ENCODE results near the gene LRIT3. TPM values are rescaled to one million over a fixed set of nuclear protein-coding genes. Genes with fewer than 3 reads are reported as not detected.

LRIT3 gene
- total and polyA plus RNA-seq, 2 of the 13 experiments (the other 11 are each of a cell fraction or from before 2014, with no cell fraction given), result 0.03 TPM; not detected in 1

- H3K4me1 ChIP-seq (ENCODE audit: insufficient read depth, low read length), result peaks cover 47% of the 10 kb centered on the region
- H3K4me2 ChIP-seq (ENCODE audit: low read depth, low read length), result peak within 1 kb of the TSS; percentile 91
- FAIRE-seq, result peak; percentile 86
- ATAC-seq, result peak; percentile 97
- POLR2A ChIA-PET, result interaction anchor here (1.0 to 1.4 kb wide), 4 partner anchors 10 to 86 kb away, joined by 3 to 13 read pairs (median 5); partner anchors contain the start of gene CFI
- peak within 1 kb of the TSS; percentile 92 for H3K9ac ChIP-seq (ENCODE audit: insufficient read depth, low read depth, low read length)
- H3K36me3 ChIP-seq (replicated peaks in 1 of 2; ENCODE audit: control insufficient read depth in 1 of 2, insufficient read depth in 2 of 2, low read length in 2 of 2), result peaks cover 2 to 24% of the 10 kb centered on the region in 2 experiments; a peak in 4 of 5 replicates
- no peaks in the 10 kb centered on the region for H4K20me1 ChIP-seq (ENCODE audit: insufficient read depth, low read length)
- intact Hi-C loops (cut with micrococcal nuclease; ENCODE audit: unreplicated experiment), result loop anchor here (1.0 to 5.0 kb wide), 5 partner anchors 13 to 383 kb away; partner anchors contain the start of genes CASP6 and SEC24B
- DNase-seq (ENCODE audit: low spot score), result peak; percentile 90
- peak within 1 kb of the TSS; percentile 91 for H3K27ac ChIP-seq (ENCODE audit: extremely low read length, insufficient read depth, low read length)
- peak within 1 kb of the TSS; percentile 77 to 95 (median 84) for H3K4me3 ChIP-seq (replicated peaks in 1 of 3; ENCODE audit: insufficient read depth in 1 of 3, low read depth in 2 of 3, low read length in 3 of 3)
- no peaks in the 10 kb centered on the region for H3K9me3 ChIP-seq (ENCODE audit: low read length)
- WGBS (ENCODE audit: low lambda C conversion rate), result 2% methylated on average over 36 of the region's 53 CpGs
- in situ Hi-C loops (cut with HindIII; ENCODE audit: extremely low pct_ligation_motif_present, low pct_unique_long_range_greater_than_20kb), result loop anchor here (25.0 kb wide), 1 partner anchor 253 kb away; the partner anchor contains the start of gene MCUB
- CTCF ChIA-PET (ENCODE audit: low intra/inter-chr PET ratio, low total read pairs), result no interaction called here
- peak within 1 kb of the TSS; percentile 95 for H2AFZ ChIP-seq (ENCODE audit: low read length)
- no peaks in the 10 kb centered on the region; a peak in 1 of 5 replicates for H3K27me3 ChIP-seq (ENCODE audit: control insufficient read depth in 1 of 2, insufficient read depth in 2 of 2, low read length in 2 of 2)
- H3K79me2 ChIP-seq (ENCODE audit: insufficient read depth, low read length), result peaks cover 31% of the 10 kb centered on the region
- BruUV-seq (replicated peaks), result TSS peak; percentile 67
- TF ChIP-seq ZEB1 (IDR thresholded peaks at IDR 0.05; ENCODE audit: insufficient replicate concordance, low read depth) (no peak), ZNF280B (CRISPR knock-in tag; IDR thresholded peaks at IDR 0.05; ENCODE audit: borderline replicate concordance) (no peak), RBFOX2 (IDR thresholded peaks at IDR 0.05; ENCODE audit: low read depth, low read length) (peak; percentile 65), KMT2A (CRISPR knock-in tag; IDR thresholded peaks at IDR 0.05) (peak; percentile 79; the same call in 1 of the 2 replicates), ZNF564 (CRISPR knock-in tag; IDR thresholded peaks at IDR 0.05) (peak; percentile 17; the same call in 1 of the 2 replicates), SYNCRIP (IDR thresholded peaks at IDR 0.05; ENCODE audit: insufficient read depth, low read depth, low read length) (no peak), ERF (CRISPR knock-in tag; IDR thresholded peaks at IDR 0.05) (peak; percentile 75), ZBTB21 (CRISPR knock-in tag; IDR thresholded peaks at IDR 0.05) (peak; percentile 86), ZNF142 (CRISPR knock-in tag; IDR thresholded peaks at IDR 0.05) (peak; percentile 74; the same call in 1 of the 2 replicates), ZBTB38 (CRISPR knock-in tag; IDR thresholded peaks at IDR 0.05) (0 out of 2 replicates have a peak, but pooled peaks have one; percentile 52), TAF1 (CRISPR knock-in tag; IDR thresholded peaks at IDR 0.05) (peak; percentile 61), ZNF576 (CRISPR knock-in tag; IDR thresholded peaks at IDR 0.05) (peak; percentile 79; the same call in 1 of the 2 replicates)
Measured at GRCh38 chr4:109815151-109816081, 32.5 kb upstream of the LRIT3 start, which contains the start of gene GAR1. Gene GAR1 (plus strand): TSS chr4:109815762. CDS start chr4:109816165, 403 bp downstream.

All from HepG2 (cell line).